Measurements from ENCODE around the gene RBMS3. TPM values are rescaled to one million over a fixed set of nuclear protein-coding genes. Genes with fewer than 3 reads are reported as not detected.

Gene RBMS3
- total RNA-seq, 1 donor from 2014 or later: 47.6 TPM

GRCh38 chr3:29949131-29949530 is 668.3 kb downstream of the RBMS3 start:
- no peaks in the 10 kb centered on the region for H3K27me3 Mint-ChIP-seq (ENCODE audit: low read depth)
- DNase-seq (ENCODE audit: low spot score): no peak
- H3K27ac Mint-ChIP-seq (ENCODE audit: unreplicated experiment): no peak overlapping the region
- no peak for TF ChIP-seq CTCF (IDR thresholded peaks at IDR 0.05)
- no peak overlapping the region for H3K4me3 Mint-ChIP-seq (ENCODE audit: unreplicated experiment)
- no peaks in the 10 kb centered on the region for H3K36me3 Mint-ChIP-seq (ENCODE audit: low read depth)
- no peaks in the 10 kb centered on the region for H3K9me3 Mint-ChIP-seq (ENCODE audit: low read depth)
- H3K4me1 Mint-ChIP-seq (ENCODE audit: low read depth): peaks cover 18% of the 10 kb centered on the region

- Mint-ChIP-seq H3K36me3 (ENCODE audit: low read depth) (no peaks in the 10 kb centered on the region), H3K4me1 (ENCODE audit: low read depth) (peaks cover 18% of the 10 kb centered on the region), H3K27me3 (ENCODE audit: low read depth) (no peaks in the 10 kb centered on the region), H3K9me3 (ENCODE audit: low read depth) (no peaks in the 10 kb centered on the region), H3K4me3 (ENCODE audit: unreplicated experiment) (no peak overlapping the region), H3K27ac (ENCODE audit: unreplicated experiment) (no peak overlapping the region)
- no peak for TF ChIP-seq CTCF (IDR thresholded peaks at IDR 0.05)
- no peak for DNase-seq (ENCODE audit: low spot score)
Observed at GRCh38 chr3:29949940-29950616, 669.2 kb downstream of the RBMS3 start.

- H3K27me3 Mint-ChIP-seq (ENCODE audit: low read depth): no peaks in the 10 kb centered on the region
- no peak for DNase-seq (ENCODE audit: low spot score)
- H3K4me1 Mint-ChIP-seq (ENCODE audit: low read depth): peaks cover 29% of the 10 kb centered on the region
- H3K27ac Mint-ChIP-seq (ENCODE audit: unreplicated experiment): no peak overlapping the region
- no peaks in the 10 kb centered on the region for H3K36me3 Mint-ChIP-seq (ENCODE audit: low read depth)
- H3K9me3 Mint-ChIP-seq (ENCODE audit: low read depth): no peaks in the 10 kb centered on the region
- no peak for TF ChIP-seq CTCF (IDR thresholded peaks at IDR 0.05)
- H3K4me3 Mint-ChIP-seq (ENCODE audit: unreplicated experiment): no peak overlapping the region
Observed at GRCh38 chr3:29952431-29952830, 671.6 kb downstream of the RBMS3 start.

GRCh38 chr3:29955413-29955812 is 674.5 kb downstream of the RBMS3 start:
- Mint-ChIP-seq H3K36me3 (ENCODE audit: low read depth) (peaks cover 5% of the 10 kb centered on the region), H3K27ac (ENCODE audit: unreplicated experiment) (no peak overlapping the region), H3K4me3 (ENCODE audit: unreplicated experiment) (no peak overlapping the region), H3K9me3 (ENCODE audit: low read depth) (peaks cover 3% of the 10 kb centered on the region), H3K27me3 (ENCODE audit: low read depth) (no peaks in the 10 kb centered on the region), H3K4me1 (ENCODE audit: low read depth) (peaks cover 30% of the 10 kb centered on the region)
- no peak for DNase-seq (ENCODE audit: low spot score)
- no peak for TF ChIP-seq CTCF (IDR thresholded peaks at IDR 0.05)

- peaks cover 30% of the 10 kb centered on the region for H3K4me1 Mint-ChIP-seq (ENCODE audit: low read depth)
- peak overlapping the region; percentile 2 for H3K27ac Mint-ChIP-seq (ENCODE audit: unreplicated experiment)
- DNase-seq (ENCODE audit: low spot score): no peak
- no peaks in the 10 kb centered on the region for H3K27me3 Mint-ChIP-seq (ENCODE audit: low read depth)
- H3K4me3 Mint-ChIP-seq (ENCODE audit: unreplicated experiment): no peak overlapping the region
- H3K36me3 Mint-ChIP-seq (ENCODE audit: low read depth): peaks cover 8% of the 10 kb centered on the region
- H3K9me3 Mint-ChIP-seq (ENCODE audit: low read depth): peaks cover 3% of the 10 kb centered on the region
- TF ChIP-seq CTCF (IDR thresholded peaks at IDR 0.05): no peak
Observed at GRCh38 chr3:29958816-29959215, 677.9 kb downstream of the RBMS3 start.
